HepG2 (cell line): Measurements from ENCODE around the gene SAMD10.

ENCODE experiments used
- NFE2L1 ChIP-seq: sonication (generic); formaldehyde crosslinking; IDR thresholded peaks from 2 replicates; pipeline ENCODE4 v1.4.0; 2020; ENCODE audit warnings: missing genetic modification reagents, mild to moderate bottlenecking, borderline replicate concordance
- POLR2A ChIP-seq, 2 experiments: IDR thresholded peaks; 2 replicates each; pipeline ENCODE4 v1.6.1; 2011; ENCODE audit warnings: low read depth in 2 of 2, low read length in 2 of 2, mild to moderate bottlenecking in 1 of 2, moderate library complexity in 1 of 2; ENCODE audit not compliant: insufficient read depth in 1 of 2
- POLR2AphosphoS5 ChIP-seq: IDR thresholded peaks from 2 replicates; pipeline ENCODE4 v1.6.1; 2012; ENCODE audit warnings: low read depth, low read length
- RFX5 ChIP-seq: IDR thresholded peaks from 2 replicates; pipeline ENCODE4 v1.6.1; 2011; ENCODE audit warnings: low read depth, low read length, improper control_type of control experiment
- TF ChIP-seq, protein P1 (sequence below): IDR thresholded peaks from 2 replicates; pipeline ENCODE4 v1.6.1; 2012; ENCODE audit warnings: low read depth, low read length, improper control_type of control experiment

DNA sequence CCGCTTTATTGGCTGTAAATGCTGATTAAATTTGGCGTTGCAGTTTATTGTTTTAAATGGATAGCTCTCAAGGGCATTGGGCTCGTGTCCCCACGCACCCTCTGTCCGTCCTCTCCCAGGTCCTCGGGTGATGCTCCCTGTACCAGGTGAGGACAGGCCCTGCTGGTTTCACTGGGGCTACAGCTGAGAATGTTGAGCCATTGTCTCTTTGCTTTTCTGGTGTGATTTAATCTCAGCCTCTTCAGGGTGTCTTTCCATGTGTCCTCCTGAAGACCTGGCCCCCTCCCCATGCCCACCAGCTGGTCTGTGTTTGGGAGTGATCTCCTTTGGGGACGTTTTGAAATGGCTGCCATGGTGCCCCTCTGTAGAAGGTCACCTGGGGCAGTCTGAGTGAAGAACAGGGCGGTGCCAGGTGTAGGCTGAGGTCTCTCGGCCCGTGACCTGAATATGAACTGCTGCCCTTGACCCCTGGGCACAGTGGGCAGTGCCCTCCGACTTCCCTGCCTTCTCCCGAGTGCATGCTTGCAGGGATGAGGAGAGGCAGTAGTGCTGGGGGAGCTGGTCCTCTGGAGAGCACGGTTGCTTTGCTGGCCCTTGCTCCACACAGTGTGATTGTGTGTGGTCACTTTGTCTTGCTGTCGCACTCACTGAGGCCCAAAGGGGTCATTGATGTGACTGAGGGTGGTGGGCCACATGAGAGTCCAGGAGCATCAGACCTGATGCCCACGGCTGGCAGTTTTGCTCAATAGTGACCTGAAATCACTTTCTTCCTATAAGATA lies 44.1 kb upstream of the SAMD10 start:
- TF ChIP-seq, protein P1, sequence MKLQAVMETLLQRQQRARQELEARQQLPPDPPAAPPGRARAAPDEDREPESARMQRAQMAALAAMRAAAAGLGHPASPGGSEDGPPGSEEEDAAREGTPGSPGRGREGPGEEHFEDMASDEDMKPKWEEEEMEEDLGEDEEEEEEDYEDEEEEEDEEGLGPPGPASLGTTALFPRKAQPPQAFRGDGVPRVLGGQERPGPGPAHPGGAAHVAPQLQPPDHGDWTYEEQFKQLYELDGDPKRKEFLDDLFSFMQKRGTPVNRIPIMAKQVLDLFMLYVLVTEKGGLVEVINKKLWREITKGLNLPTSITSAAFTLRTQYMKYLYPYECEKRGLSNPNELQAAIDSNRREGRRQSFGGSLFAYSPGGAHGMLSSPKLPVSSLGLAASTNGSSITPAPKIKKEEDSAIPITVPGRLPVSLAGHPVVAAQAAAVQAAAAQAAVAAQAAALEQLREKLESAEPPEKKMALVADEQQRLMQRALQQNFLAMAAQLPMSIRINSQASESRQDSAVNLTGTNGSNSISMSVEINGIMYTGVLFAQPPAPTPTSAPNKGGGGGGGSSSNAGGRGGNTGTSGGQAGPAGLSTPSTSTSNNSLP: no peak
- no peak for TF ChIP-seq POLR2AphosphoS5
- TF ChIP-seq RFX5: no peak
- TF ChIP-seq NFE2L1 (CRISPR knock-in tag): 0 out of 2 replicates have a peak, but pooled peaks have one; percentile 46
- no peak for TF ChIP-seq POLR2A (IDR thresholded peaks at IDR 0.05; ENCODE audit: insufficient read depth in 1 of 2, low read depth in 2 of 2, low read length in 2 of 2)
